PC-9 (cell line): ENCODE measurements around the gene ATP5F1A.

Experiments used
- EZH2 ChIP-seq: fragments of 200-600 bp; sonication (generic); IDR thresholded peaks from 2 replicates; pipeline ENCODE4 v1.8.0; 2017; ENCODE audit warnings: antibody characterized with exemption, low read depth
- TF ChIP-seq, protein P1 (sequence below): fragments of 200-600 bp; sonication (generic); conservative IDR thresholded peaks from 2 replicates; pipeline ENCODE4 v1.6.1; 2017; ENCODE audit warnings: mixed run types, antibody characterized with exemption, mild to moderate bottlenecking, moderate library complexity

DNA sequence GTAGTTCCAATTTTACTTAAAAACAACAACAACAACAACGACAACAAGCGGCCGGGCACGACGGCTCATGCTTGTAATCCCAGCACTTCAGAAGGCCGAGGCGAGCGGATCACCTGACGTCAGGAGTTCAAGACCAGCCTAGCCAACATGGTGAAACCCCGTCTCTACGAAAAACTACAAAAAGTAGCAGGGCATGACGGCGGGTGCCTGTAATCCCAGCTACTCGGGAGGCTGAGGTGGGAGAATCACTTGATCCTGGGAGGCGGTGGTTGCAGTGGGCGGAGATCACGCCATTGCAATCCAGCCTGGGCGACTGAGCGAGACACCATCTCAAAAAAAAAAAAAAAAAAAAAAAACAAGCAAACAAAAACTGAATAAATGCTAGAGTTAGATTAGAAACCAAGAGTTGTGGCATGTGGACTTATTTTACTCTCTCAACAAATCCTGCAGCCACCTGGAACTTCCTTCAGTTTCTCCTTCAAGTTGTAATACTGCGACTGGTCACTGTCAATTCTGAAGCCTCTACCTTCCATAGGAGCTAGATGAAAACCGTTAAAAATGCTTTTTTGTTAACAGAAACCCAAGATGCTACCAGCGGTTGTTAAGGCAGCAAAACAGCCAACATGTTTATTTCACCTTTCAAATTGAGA, 1.3 kb downstream of the ATP5F1A start:
- TF ChIP-seq, protein P1, sequence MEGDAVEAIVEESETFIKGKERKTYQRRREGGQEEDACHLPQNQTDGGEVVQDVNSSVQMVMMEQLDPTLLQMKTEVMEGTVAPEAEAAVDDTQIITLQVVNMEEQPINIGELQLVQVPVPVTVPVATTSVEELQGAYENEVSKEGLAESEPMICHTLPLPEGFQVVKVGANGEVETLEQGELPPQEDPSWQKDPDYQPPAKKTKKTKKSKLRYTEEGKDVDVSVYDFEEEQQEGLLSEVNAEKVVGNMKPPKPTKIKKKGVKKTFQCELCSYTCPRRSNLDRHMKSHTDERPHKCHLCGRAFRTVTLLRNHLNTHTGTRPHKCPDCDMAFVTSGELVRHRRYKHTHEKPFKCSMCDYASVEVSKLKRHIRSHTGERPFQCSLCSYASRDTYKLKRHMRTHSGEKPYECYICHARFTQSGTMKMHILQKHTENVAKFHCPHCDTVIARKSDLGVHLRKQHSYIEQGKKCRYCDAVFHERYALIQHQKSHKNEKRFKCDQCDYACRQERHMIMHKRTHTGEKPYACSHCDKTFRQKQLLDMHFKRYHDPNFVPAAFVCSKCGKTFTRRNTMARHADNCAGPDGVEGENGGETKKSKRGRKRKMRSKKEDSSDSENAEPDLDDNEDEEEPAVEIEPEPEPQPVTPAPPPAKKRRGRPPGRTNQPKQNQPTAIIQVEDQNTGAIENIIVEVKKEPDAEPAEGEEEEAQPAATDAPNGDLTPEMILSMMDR = no peak
- TF ChIP-seq EZH2 = no peak
